Inflammatory macrophage treated with lipopolysaccharide for 4 hours (primary cell): ENCODE measurements around the gene KAT7.

Experiments
- DNase-seq: peaks from one replicate; pipeline ENCODE4 v3.0.0-alpha.2; 2020

The KAT7 gene

DNA sequence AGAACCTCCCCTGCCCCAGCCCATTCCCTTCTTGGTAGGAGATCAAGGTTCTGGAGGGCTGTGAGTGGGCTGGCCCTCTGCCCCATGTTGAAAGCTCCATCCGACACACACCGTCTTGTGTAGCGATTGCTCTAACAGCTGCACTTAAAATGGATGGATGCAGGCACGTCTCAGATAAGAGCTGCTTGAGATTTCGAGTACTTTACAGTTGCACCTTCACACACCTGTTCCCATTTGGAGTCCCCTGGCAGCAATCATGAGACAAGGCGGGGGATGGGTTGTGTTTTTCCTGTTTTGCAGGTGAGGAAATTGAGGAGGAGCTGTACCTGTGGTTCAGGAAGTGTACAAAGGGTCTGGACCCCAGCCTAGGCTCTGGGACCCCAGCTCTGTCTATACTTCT lies 85.0 kb downstream of the KAT7 start:
- DNase-seq = no peak

GRCh38 chr17:49873926-49874325 lies 85.4 kb downstream of the KAT7 start:
- no peak for DNase-seq

DNA sequence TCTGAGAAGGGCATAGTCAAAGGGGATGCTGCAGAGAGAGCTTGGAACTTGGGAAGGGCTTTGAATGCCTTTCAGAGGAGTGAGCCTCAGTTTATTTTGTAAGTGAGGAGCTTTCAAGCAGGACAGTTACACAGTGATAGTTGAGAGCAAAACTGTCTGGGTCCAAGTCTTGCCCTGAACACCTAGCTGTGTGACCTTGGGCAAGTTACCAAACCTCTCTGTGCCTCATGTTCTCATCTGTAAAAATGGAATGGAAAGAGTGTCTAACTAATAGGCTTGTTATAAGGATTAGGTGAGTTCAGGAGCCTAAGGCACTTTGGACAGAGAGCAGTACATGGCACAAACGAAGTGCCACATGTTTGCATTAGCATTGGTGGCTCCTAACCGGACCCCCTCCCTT lies 86.4 kb downstream of the KAT7 start:
- no peak for DNase-seq

DNA sequence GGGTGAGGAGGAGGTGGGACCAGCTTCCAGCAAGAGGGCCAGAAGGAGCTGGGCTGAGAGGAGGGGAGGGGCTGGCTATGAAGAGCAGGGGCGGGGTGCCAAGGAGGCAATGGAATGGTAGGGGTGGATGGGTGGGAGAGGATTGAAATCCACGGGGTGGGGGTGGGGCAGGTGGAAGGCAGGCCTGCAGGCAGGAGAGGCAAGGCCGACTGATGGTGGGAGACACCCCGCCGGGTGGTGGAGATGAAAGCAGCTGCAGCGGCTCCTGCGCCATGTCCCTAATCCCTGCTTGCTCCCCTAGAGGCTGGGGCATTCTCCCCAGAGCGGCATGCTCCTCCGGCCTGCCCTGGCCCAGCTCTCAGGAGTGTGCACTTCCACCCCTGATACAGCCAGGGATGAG lies 87.2 kb downstream of the KAT7 start:
- DNase-seq = no peak

DNA sequence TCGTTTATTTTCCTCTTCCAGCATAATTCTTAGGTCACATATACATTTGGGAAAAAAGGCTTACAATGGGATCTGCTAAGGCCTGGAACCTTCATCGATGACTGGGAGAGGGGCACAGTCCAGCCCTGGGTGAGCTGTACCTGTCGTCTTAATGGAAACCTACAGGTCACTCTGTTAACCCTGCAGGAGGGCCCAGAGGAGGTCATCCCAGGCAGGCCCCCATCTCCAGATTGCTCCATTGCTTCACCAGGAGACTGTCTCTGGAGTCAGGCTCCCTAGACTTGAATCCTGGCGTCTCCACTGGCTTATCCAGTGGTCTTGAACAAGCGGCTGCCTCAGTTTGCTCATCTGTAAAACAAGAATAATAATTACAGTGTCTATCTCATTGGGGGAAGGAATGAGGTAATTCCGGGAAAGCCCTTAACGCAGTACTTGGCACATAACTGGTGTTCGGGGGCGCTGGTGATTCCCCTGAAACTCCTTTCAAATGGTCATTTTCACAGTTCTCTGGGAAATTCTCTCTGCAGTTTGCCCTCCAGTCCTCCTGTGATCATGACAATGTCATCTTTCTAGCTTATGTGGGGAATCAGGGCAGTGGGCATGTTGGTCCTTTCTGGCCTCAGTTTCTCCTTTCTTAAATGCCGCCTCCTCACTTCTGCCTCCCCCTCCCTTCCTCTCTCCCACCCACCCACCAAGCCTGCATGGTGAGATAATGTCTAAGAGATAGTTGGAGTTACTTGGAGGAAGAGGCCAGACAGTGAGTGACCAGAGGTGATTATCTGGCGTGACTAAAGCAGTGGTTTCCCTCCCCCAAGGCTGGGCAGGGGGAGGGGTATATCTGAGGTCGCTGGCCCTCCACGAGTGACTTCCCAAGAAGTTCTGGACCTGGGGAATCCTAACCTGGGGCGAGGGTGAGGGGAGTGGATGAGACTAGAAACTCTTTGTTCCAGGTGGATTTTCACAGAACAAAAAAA lies 90.7 kb downstream of the KAT7 start:
- DNase-seq = peak; percentile 14

- peak; percentile 60 for DNase-seq
These were observed 92.0 kb downstream of the KAT7 start for GRCh38 chr17:49880291-49881053.

GRCh38 chr17:49881054-49881402 lies 92.5 kb downstream of the KAT7 start:
- no peak for DNase-seq

DNA sequence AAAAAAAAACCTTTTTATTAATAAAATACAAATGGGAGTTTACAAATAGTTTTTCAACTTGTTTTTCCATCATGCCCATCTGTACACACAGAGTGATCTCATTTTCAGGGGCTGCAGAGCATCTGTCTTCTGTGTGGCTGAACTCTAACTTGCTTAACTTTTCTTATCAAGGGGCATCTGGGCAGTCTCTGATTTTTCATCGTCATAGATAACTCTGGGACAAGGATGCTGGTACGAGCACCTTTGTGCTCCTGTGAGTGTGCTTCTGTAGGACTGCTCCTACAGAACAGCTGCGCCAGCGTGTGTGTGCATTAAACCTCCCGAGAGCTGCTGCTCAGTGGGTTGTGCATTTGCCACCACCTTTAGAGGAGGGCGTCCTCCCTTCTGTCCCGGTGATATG lies 94.0 kb downstream of the KAT7 start:
- no peak for DNase-seq
